DMS114 treated with DMSO at 0.1 percent for 48 hours (cell line): ENCODE data around the gene DSCAM.

Source experiments
- DNase-seq: peaks from one replicate; lab custom pipeline; 2025; ENCODE audit not compliant: unreplicated experiment; lab: John Stamatoyannopoulos, UW

The DSCAM gene

GRCh38 chr21:40395732-40396131, 451.2 kb downstream of the DSCAM start:
- DNase-seq, result no peak

DNA sequence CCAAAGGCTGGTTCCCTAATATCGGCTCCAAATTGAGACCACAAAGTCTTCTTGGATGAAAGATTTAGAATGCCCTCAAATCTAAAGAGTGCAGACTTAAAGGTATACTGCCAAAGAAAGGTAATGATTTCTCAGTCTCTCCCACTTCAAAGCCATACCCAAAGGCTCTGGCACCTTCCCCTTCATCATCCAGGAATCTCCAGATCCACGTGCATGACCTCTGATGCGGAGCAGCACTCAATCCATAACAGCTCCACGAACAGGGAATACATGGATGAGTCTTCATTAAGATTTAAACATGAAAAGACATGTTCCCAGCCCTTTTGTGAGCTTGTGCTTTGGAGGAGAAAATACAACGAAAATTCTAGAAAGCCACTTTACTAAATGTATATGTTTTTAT, 453.9 kb downstream of the DSCAM start:
- no peak for DNase-seq

DNA sequence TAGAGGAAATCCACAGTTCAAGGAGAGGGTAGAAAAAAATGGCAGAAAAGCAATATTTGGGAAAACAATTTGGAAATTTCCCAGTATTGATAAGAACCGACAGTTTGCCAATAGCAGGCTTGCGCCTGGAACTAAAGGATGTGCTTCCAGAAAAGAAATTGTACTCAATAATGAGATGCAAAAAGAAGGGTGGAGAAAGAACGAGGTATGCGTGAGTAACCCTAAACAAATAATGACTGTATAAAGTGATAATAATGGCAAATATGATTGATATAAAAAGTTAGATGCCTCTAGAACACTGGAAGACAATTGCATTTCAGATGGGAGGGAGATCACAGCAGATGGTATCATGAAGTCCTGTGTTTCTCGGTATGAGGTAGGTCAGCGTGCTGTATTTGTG, 458.9 kb downstream of the DSCAM start:
- no peak for DNase-seq

DNA sequence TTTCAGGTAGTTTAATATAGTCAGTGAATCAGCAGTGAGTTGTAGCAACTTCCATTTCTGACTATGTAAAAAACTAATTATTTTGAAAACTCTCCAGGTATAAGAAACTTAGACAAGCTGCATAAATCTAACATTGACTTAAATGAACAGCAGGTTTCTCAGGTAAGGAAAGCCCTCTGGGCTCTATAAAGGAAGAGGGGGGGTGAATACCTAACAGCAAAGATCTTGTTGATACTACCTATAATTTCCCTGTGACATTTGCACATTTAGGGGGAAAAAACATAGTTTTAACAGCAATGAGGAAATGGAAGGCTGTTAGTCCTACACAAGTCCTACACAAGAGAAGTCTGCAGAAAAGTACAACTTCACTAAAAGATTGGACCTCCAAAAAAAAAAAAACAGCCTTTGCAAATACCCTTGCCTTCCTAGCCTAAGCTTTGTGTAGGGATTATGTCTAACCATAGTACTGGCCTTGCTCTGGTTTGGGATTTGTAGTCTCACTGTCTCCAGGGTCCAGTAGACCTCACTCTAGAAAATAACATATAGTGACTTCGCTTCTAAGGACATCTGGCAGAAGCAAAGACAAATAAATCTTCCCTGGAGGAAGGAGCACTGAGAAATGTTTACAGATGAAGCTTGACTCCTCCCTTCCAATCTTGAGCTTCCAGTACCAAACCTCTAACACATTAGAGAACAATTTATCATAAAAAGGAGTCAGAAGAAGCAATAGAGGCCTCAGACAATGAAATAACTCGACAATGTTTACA, 459.8 kb downstream of the DSCAM start:
- DNase-seq, result no peak

- no peak for DNase-seq
Observed at GRCh38 chr21:40386294-40386911, 460.6 kb downstream of the DSCAM start.

DNA sequence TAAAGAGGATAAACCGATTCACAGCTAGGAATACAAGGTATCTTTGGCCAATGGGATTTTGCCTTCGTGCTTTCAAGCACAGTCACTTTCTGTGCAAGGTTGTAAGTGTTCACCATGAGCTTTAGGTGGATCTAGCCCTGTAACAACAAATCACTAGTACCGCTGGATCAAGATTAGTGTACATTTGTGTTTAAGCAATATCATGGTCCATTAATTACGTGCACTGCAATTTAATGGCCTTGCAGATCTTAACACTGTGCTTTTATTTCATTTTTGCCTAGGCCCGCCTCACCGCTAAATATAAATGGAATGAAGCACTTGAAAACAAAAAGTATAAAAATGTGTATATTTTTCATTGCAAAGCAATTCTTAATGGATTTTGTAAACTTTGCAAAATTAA, 461.1 kb downstream of the DSCAM start:
- no peak for DNase-seq

DNA sequence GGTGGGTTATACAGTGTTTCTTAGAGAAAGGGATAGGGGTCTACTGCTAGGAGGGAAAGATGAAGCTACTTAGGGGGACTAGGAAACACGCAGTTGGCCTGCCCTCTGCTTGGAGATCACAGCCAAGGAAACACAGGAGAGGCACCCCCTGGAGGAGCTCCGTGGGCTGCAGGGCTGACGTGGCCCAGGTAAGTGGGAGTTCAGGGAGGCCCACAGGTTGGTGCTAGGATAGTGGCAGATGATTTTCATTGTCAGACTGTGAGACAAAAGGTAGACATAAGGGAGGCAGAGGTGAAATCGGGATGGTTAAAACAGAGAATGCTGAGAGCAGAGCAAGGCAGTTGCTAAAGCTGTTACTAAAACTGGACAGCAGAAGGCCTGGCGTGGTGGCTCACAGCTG, 463.0 kb downstream of the DSCAM start:
- DNase-seq, result no peak

- no peak for DNase-seq
Observed at GRCh38 chr21:40381111-40381510, 465.8 kb downstream of the DSCAM start.

DNA sequence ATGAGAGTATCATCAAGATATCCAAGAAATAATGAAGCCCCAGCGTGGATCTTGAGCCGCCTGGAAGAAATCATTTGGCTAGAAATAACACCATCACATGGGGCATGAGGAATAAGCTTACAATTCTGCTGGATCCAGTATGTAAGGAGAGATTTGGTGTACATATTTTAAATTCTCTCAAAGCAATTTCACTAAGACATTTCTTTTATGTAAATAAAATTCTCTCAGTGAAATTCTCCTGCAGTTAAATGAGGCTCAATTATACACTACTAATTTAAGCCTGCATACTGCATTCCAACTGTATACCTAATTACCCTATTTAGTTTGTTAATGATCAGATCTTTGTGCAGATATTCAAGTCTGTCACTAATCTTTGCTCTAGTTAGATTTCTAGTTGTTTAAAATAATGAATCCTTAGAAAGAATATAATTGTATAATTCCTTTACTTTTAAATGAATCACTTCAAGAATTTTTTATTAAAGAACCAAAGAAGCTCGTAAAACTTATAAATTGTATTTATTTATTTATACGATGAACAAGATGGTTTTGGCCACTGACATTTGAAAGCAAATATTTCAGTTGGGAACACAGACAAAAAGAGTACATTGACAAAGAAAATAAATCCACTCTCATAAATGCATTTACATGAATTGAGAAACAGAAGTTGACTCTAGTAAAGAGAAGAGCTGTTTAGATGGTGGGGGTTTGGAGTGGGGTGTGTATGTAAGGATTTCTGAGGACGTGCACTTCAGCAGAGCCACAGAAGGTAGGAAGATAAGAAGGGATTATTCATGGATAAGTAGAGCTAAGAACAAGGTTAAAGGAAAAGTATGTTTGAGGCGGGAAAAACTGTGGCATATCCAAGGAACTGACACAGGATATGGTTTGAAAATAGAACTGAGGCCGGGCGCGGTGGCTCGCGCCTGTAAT, 466.8 kb downstream of the DSCAM start:
- DNase-seq, result no peak

- no peak for DNase-seq
Observed at GRCh38 chr21:40377135-40377534, 469.8 kb downstream of the DSCAM start.

DNA sequence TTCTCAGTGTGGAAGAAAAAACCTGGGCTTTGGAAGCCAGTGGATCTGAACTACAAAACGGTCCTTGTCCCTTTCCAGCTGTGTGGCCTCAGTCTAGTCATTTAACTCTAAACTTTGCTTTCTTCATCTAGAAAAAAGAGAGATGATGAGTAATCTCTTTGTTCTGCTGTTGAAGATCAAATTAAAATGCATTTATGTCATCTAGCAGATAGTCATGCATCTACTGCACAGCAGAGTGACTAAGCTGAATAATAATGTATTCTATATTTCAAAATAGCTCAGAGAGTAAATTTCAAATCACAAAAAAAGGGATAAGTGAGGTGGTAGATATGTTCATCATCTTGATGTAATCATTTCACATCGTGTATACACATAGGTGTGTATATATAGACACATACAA, 473.2 kb downstream of the DSCAM start:
- no peak for DNase-seq

DNA sequence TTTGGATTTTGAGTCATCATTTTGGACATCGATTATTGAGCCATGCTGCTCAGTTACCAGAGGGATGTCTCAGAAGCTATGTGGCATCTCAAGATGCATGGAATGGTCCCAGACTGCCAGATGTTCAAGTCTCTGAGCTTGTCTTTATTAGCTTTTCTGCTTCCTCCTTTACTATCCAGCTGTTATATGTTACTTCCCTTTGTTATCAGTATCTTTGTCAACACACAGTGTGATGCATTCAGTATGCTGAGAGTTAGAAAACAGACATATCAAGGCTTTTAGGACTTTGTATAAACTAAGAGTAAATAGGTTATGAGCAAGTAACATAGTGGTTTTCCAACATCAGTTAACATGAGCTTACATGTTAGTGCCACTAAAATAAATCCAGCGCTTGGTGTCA, 474.5 kb downstream of the DSCAM start:
- no peak for DNase-seq

DNA sequence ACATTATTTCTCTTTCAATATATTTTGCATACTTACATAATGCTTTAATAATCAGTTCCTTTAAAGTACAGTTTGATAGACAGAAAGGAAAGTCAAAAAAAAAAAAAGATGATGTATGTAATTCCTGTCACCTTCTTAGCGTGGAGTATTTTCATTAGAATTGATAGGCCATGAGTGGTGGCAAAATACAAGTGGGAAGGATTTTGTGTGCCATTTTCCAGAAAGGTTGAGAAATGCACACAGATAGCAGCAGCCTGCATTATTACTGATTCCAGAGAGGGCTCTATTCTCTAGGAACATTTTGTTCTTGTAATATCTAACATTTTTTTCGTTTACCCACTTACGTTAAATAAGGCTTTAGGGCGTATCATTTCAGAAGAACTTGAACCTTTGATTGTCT, 475.6 kb downstream of the DSCAM start:
- no peak for DNase-seq

- DNase-seq, result no peak
Observed at GRCh38 chr21:40356644-40357043, 490.3 kb downstream of the DSCAM start.

GRCh38 chr21:40355076-40355475, 491.9 kb downstream of the DSCAM start:
- DNase-seq, result no peak

DNA sequence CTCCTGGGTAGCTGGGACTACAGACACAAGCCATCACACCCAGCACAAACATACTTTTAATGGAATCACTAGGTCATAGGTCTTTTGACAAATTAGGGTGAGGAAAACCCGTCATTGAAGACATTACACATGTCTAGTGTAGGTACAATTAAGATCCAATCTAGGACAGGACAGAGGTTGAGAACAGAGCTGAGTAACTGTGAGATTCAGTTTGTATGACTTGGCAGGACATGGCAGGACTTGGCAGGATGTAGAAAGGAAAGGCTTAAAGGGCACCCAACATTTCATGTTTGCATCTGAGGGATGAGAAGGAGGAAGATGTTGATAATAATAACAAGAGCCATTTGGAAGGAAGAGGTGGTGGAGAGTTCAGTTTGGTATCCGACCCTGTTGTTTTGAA, 496.0 kb downstream of the DSCAM start:
- DNase-seq, result no peak

GRCh38 chr21:40349591-40349990, 497.4 kb downstream of the DSCAM start:
- DNase-seq, result no peak

DNA sequence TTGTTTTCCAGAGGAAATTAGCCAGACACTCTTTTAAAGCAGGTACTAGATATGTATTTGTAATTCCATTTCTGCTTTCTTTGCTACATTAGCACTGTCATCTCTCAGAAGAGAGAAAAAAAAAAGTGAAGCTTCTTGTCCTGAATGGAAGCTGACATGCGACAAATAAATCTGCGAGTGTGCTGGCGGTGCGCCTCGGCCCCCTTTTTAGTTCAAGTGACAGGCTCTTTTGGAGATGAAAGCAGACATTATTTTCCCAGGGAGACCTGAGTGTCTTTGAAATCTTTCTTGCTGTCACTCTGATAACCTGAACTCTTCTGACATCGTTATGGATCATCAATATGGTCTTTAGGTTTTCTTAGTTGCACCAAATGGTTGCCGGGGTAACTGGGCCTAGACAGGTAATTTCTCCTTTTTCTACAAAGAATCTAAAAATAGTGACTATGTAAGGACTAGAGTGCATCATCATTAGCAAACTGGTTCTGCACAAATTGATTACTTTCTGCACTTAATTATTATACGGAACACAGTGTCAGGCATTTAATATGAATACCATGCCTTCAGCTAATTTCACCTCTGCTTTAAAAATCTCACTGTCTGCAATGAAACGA, 501.1 kb downstream of the DSCAM start:
- DNase-seq, result no peak

- DNase-seq, result no peak
Observed at GRCh38 chr21:40340357-40340756, 506.6 kb downstream of the DSCAM start.

- DNase-seq, result no peak
Observed at GRCh38 chr21:40339050-40339449, 507.9 kb downstream of the DSCAM start.

DNA sequence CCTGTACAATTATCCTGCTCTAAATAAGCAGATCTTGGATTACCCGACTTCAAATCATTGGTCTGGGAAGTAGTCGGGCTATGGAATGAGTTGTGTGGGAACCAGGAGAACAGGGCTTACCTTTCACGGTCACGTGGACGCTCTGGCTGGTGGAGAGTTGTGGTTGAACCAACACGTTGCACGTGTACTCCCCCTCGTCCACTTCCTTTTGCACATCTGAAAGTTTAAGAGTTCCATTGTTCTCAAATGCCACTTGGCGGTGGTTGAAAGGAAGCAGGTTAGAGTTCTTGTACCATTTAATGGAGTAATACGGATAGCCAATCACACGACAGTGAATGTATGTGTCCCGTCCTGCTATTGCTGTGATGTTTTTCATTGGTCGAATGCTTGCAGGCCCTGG, 509.0 kb downstream of the DSCAM start:
- no peak for DNase-seq
